Upper lobe of right lung (tissue), 1 donor: ENCODE measurements around the gene LIPT2. TPM values are rescaled to one million over a fixed set of nuclear protein-coding genes. Genes with fewer than 3 reads are reported as not detected.

Experiments
- ATAC-seq: fragments of 200-7000 bp; cut with Tn5 transposase; one replicate; pipeline ENCODE4 v1.9.1; 2020; ENCODE audit warnings: mild to moderate bottlenecking, moderate library complexity
- DNase-seq: peaks from one replicate; pipeline ENCODE4 v3.0.0-alpha.2; 2020
- H3K27ac ChIP-seq: fragments of 200-600 bp; one replicate; pipeline ENCODE4 v1.8.0; 2022
- H3K27me3 ChIP-seq: fragments of 200-600 bp; one replicate; pipeline ENCODE4 v1.8.0; 2022; ENCODE audit warnings: mild to moderate bottlenecking
- H3K36me3 ChIP-seq: fragments of 200-600 bp; one replicate; pipeline ENCODE4 v1.8.0; 2022
- H3K4me1 ChIP-seq: fragments of 200-600 bp; one replicate; pipeline ENCODE4 v1.8.0; 2022
- H3K4me3 ChIP-seq: fragments of 200-600 bp; one replicate; pipeline ENCODE4 v1.8.0; 2022; ENCODE audit warnings: mild to moderate bottlenecking
- H3K9me3 ChIP-seq: fragments of 200-600 bp; one replicate; pipeline ENCODE4 v1.8.0; 2022
- CTCF ChIP-seq: fragments of 200-600 bp; IDR thresholded peaks from one replicate; pipeline ENCODE4 v1.8.0; 2022; ENCODE audit warnings: antibody characterized with exemption
- intact Hi-C: fragments of 100-400 bp; cut with DNase I; formaldehyde crosslinking; loops from one replicate; pipeline ENCODE4 v1.11.0; 2022
- total RNA-seq: library from RNA; stranded (reverse); fragmentation: NEBNext Ultra II Directional; extraction: Animal tissue kit (Norgen Biotek cat#: 25700); gene quantifications from one replicate; pipeline ENCODE4 v1.2.1, GENCODE V29; 2021
- donor health status: DM: no; HTN: yes; CAD: no; lungs with severe emphysema.

Gene LIPT2
- total RNA-seq, 1 donor from 2014 or later, result 2.1 TPM

- no peaks in the 10 kb centered on the region for H3K9me3 ChIP-seq
- no peak overlapping the region for H3K27ac ChIP-seq
- intact Hi-C loops, result loop anchor here (10.0 kb wide), 2 partner anchors 65 to 185 kb away; no protein-coding TSS in a partner anchor
- H3K27me3 ChIP-seq, result no peaks in the 10 kb centered on the region
- no peak for DNase-seq
- ATAC-seq, result peak; percentile 89
- H3K4me1 ChIP-seq, result no peaks in the 10 kb centered on the region
- H3K36me3 ChIP-seq, result no peaks in the 10 kb centered on the region
- TF ChIP-seq CTCF, result peak; percentile 77
- H3K4me3 ChIP-seq, result no peak overlapping the region
Measured at GRCh38 chr11:74449369-74449931, 44.1 kb downstream of the LIPT2 start.

GRCh38 chr11:74447720-74448119 lies 45.8 kb downstream of the LIPT2 start:
- no peak overlapping the region for H3K27ac ChIP-seq
- TF ChIP-seq CTCF, result no peak
- ATAC-seq, result no peak
- intact Hi-C loops, result loop anchor here (10.0 kb wide), 2 partner anchors 63 to 183 kb away; no protein-coding TSS in a partner anchor
- H3K27me3 ChIP-seq, result no peaks in the 10 kb centered on the region
- no peak overlapping the region for H3K4me3 ChIP-seq
- no peak for DNase-seq
- H3K9me3 ChIP-seq, result no peaks in the 10 kb centered on the region
- no peaks in the 10 kb centered on the region for H3K4me1 ChIP-seq
- no peaks in the 10 kb centered on the region for H3K36me3 ChIP-seq

- Histone ChIP-seq H3K27ac (no peak overlapping the region), H3K9me3 (no peaks in the 10 kb centered on the region), H3K27me3 (no peaks in the 10 kb centered on the region), H3K4me3 (no peak overlapping the region), H3K4me1 (no peaks in the 10 kb centered on the region), H3K36me3 (no peaks in the 10 kb centered on the region)
- intact Hi-C loops, result loop anchor here (10.0 kb wide), 2 partner anchors 62 to 182 kb away; no protein-coding TSS in a partner anchor
- no peak for DNase-seq
- TF ChIP-seq CTCF, result no peak
- no peak for ATAC-seq
Measured at GRCh38 chr11:74446532-74446938, 47.0 kb downstream of the LIPT2 start.

- intact Hi-C loops, result loop anchor here (10.0 kb wide), 2 partner anchors 59 to 179 kb away; no protein-coding TSS in a partner anchor
Measured at GRCh38 chr11:74444173-74444826, 49.2 kb downstream of the LIPT2 start.

More at GRCh38 chr11:74444173-74444826, 49.2 kb downstream of the LIPT2 start:
- H3K36me3 ChIP-seq, result no peaks in the 10 kb centered on the region
- TF ChIP-seq CTCF, result no peak
- ATAC-seq, result peak; percentile 23
- no peaks in the 10 kb centered on the region for H3K9me3 ChIP-seq
- H3K27ac ChIP-seq, result no peak overlapping the region
- DNase-seq, result no peak
- H3K4me3 ChIP-seq, result no peak overlapping the region
- H3K27me3 ChIP-seq, result no peaks in the 10 kb centered on the region
- H3K4me1 ChIP-seq, result no peaks in the 10 kb centered on the region
